GM12872 (cell line): ENCODE results near the gene SERPINF2.

Experiments
- CTCF ChIP-seq: IDR thresholded peaks from 3 replicates; pipeline ENCODE4 v1.5.1; 2011; ENCODE audit warnings: low read depth, mild to moderate bottlenecking, low read length, moderate library complexity; ENCODE audit not compliant: insufficient read depth

SERPINF2 gene

DNA sequence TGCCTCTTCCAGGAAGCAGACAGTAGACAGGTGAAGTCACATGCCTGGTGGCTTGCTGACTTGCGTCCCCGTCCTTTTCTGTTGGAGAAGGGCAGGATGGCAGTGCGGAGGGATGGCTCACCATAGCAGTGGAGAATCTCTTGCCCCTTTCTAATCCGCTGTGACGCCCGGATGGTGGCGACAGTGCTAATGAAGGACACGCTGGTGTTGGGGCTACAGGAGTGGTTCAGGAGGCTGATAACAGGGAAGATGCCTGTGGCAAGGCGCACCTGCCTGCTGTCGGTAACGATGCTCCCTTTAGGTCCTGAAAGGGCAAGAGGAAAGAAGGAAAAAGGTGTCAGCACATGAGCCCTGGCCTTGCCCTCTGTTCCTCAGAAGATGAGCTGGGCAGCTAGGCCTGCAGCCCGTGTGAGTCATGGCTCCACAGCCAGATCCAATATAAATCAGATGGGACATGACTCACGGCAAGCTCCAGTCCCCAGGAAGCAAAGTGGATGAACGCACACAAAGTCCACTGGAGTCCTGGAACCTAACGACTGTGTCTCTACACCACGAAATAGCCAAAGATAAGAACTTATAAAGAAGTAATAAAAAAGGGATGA is 44.7 kb downstream of the SERPINF2 start:
- TF ChIP-seq CTCF, result no peak

- no peak for TF ChIP-seq CTCF
Observed at GRCh38 chr17:1789936-1790335, 47.3 kb downstream of the SERPINF2 start.

GRCh38 chr17:1792495-1793446 is 50.1 kb downstream of the SERPINF2 start:
- no peak for TF ChIP-seq CTCF

- TF ChIP-seq CTCF, result no peak
Observed at GRCh38 chr17:1793447-1793806, 50.8 kb downstream of the SERPINF2 start.

GRCh38 chr17:1796800-1797199 is 54.1 kb downstream of the SERPINF2 start:
- TF ChIP-seq CTCF, result no peak

DNA sequence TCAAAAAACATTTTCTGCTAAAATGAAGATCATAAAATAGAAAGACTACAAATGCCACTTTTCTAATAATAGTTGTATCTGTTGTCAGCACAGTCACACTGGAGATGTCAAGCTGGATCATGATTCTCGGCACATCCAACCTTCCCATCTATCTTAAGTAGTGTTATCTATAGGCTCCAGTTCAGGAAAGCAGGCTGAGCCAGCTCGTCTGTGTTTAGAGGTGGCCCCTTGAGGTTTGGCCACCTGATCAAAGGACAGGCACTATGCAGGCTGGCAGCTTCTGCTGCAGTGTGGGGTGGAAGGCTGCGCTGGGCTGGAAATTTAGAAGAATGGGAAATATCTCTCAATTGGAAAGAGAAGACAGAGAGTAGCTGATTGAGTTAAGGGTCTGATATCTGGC is 54.7 kb downstream of the SERPINF2 start:
- TF ChIP-seq CTCF, result no peak

- no peak for TF ChIP-seq CTCF
Observed at GRCh38 chr17:1800240-1800639, 57.6 kb downstream of the SERPINF2 start.
